ENCODE measurements around the gene CPSF4.
A peak's percentile ranks its signal among the peaks of the same experiment; 100 is the strongest.

The CPSF4 gene

DNA sequence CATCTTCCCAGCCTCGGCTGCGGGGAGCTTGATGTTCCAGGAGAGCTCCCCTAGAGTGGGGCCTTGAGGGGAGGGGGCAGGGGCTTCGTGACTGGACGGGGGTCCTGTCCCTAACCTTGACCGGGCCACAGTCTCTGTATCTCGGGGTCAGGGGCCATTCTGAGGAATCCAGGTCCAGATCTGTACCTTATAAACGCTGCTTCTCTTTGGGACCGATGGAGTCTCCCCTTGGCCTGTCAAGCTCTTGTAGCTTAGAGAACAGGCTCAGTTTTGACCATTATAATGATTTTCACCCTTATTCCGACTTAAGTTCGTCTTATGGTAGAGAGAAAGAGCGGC lies 66.5 kb downstream of the CPSF4 start:
- H3K4me2 ChIP-seq (ENCODE audit: low read length) = peak overlapping the region; percentile 71
- H4K5ac ChIP-seq (ENCODE audit: low read length) = no peak overlapping the region
- WGBS (ENCODE audit: extremely low coverage, insufficient coverage, low lambda C conversion rate) = no CpG with 5 or more reads among the region's 11 CpGs
- H3K9ac ChIP-seq (ENCODE audit: low read length) = peak overlapping the region; percentile 77
- H3K36me3 ChIP-seq (ENCODE audit: control insufficient read depth, insufficient read depth, low read length) = no peaks in the 10 kb centered on the region
- H3K4ac ChIP-seq (ENCODE audit: low read depth, low read length) = peak overlapping the region; percentile 62
- H3K4me1 ChIP-seq (ENCODE audit: control insufficient read depth, low read depth, low read length) = peaks cover 2% of the 10 kb centered on the region
- peak overlapping the region; percentile 69 for H3K4me3 ChIP-seq (ENCODE audit: low read length)
- H3K18ac ChIP-seq (ENCODE audit: low read length) = peak overlapping the region; percentile 56
- no peak overlapping the region for H3K27ac ChIP-seq (ENCODE audit: low read depth, low read length)
- peaks cover 10% of the 10 kb centered on the region for H3K79me1 ChIP-seq (ENCODE audit: low read length)
- H3K56ac ChIP-seq (ENCODE audit: low read length) = peak overlapping the region; percentile 89
- H4K8ac ChIP-seq (ENCODE audit: low read depth, low read length) = no peak overlapping the region
- no peak overlapping the region for H3K23ac ChIP-seq (ENCODE audit: low read length)
- no peak for DNase-seq
- no peak overlapping the region for H2BK5ac ChIP-seq (ENCODE audit: low read length)
- no peak overlapping the region for H2AK5ac ChIP-seq (ENCODE audit: low read length)
- H2BK15ac ChIP-seq (replicated peaks; ENCODE audit: low read depth) = no peak overlapping the region
- H3K79me2 ChIP-seq (ENCODE audit: control insufficient read depth, insufficient read depth, low read length) = peaks cover 16% of the 10 kb centered on the region
- H2BK120ac ChIP-seq (ENCODE audit: low read depth, low read length) = peak overlapping the region; percentile 61
- no peaks in the 10 kb centered on the region for H3K27me3 ChIP-seq (ENCODE audit: insufficient read depth, low read length, poor library complexity)
